A549 (cell line): ENCODE results near the gene MTMR11. TPM values are rescaled to one million over a fixed set of nuclear protein-coding genes. Genes with fewer than 3 reads are reported as not detected.

Source experiments
- ATAC-seq, 2 experiments: fragments of 200-7000 bp in 1 of 2; fragments of >200 bp in 1 of 2; cut with Nextera tagmentation in 1 of 2; cut with Tn5 transposase in 1 of 2; 3 replicates each; pipeline versions ENCODE4 v1.8.0 to v1.9.1; 2018 to 2020; ENCODE audit warnings: mild to moderate bottlenecking in 1 of 2, moderate library complexity in 1 of 2
- CTCF ChIA-PET: fragments of 300-600 bp; sonication (Branson Sonifier 250); formaldehyde crosslinking; extraction: SDS; loops from one replicate; lab custom pipeline; 2021; ENCODE audit warnings: antibody characterized with exemption, inconsistent platforms; lab: Yijun Ruan, JAX
- POLR2A ChIA-PET: fragments of 350-600 bp; formaldehyde crosslinking; extraction: SDS; loops from one replicate; lab custom pipeline; 2021; ENCODE audit warnings: antibody characterized with exemption, inconsistent platforms; lab: Yijun Ruan, JAX
- DNase-seq, 2 experiments: peaks; one replicate each; pipeline versions ENCODE4 v3.0.0 to v3.0.0-alpha.2; 2011 to 2016; ENCODE audit warnings: low read depth in 1 of 2, low spot score in 1 of 2
- FAIRE-seq: peaks from 2 replicates; lab custom pipeline; 2011; peaks lifted over from hg19 to GRCh38; lab: Jason Lieb, UNC
- H3K27ac ChIP-seq, 2 experiments: fragments of >200 bp; sonication (Bioruptor Twin); formaldehyde crosslinking; 3 replicates each; pipeline ENCODE4 v1.5.1; 2016 to 2017
- H3K4me1 ChIP-seq: fragments of >200 bp; sonication (Bioruptor Twin); formaldehyde crosslinking; 3 replicates; pipeline ENCODE4 v1.6.1; 2016
- H3K4me2 ChIP-seq: fragments of >200 bp; sonication (Bioruptor Twin); formaldehyde crosslinking; 3 replicates; pipeline ENCODE4 v1.6.1; 2016
- H3K4me3 ChIP-seq: fragments of >200 bp; sonication (Bioruptor Twin); formaldehyde crosslinking; 3 replicates; pipeline ENCODE4 v1.5.1; 2016
- H3K9me3 ChIP-seq: fragments of >200 bp; sonication (Bioruptor Twin); formaldehyde crosslinking; 3 replicates; pipeline ENCODE4 v1.6.1; 2016
- CBX2 ChIP-seq: fragments of 200-600 bp; sonication (generic); IDR thresholded peaks from 2 replicates; pipeline ENCODE4 v1.6.1; 2016; ENCODE audit warnings: low read depth, mild to moderate bottlenecking, borderline replicate concordance
- CBX8 ChIP-seq: fragments of 200-600 bp; sonication (generic); IDR thresholded peaks from 2 replicates; pipeline ENCODE4 v1.6.1; 2016
- E2F6 ChIP-seq: IDR thresholded peaks from 2 replicates; pipeline ENCODE4 v1.6.1; 2012; ENCODE audit warnings: low read depth, borderline replicate concordance
- EHF ChIP-seq: fragments of 250-450 bp; sonication (Bioruptor Pico); IDR thresholded peaks from 2 replicates; pipeline ENCODE4 v1.5.0; 2020; ENCODE audit warnings: mild to moderate bottlenecking
- EP300 ChIP-seq, 2 experiments: fragments of >200 bp; sonication (Bioruptor Twin); formaldehyde crosslinking; IDR thresholded peaks; 2 replicates in 1 of 2; 3 replicates in 1 of 2; pipeline ENCODE4 v1.6.1; 2016 to 2017
- FOSB ChIP-seq: fragments of 250-450 bp; sonication (Bioruptor Pico); IDR thresholded peaks from 2 replicates; pipeline ENCODE4 v1.5.0; 2020; ENCODE audit warnings: mild to moderate bottlenecking, moderate library complexity
- JUNB ChIP-seq: fragments of >200 bp; sonication (Bioruptor Twin); formaldehyde crosslinking; IDR thresholded peaks from 2 replicates; pipeline ENCODE4 v1.6.1; 2016
- KDM1A ChIP-seq: fragments of 200-600 bp; sonication (generic); IDR thresholded peaks from 2 replicates; pipeline ENCODE4 v1.6.1; 2016; ENCODE audit warnings: low read depth, mild to moderate bottlenecking
- MAFK ChIP-seq: fragments of 450-650 bp; IDR thresholded peaks from 2 replicates; pipeline ENCODE4 v1.6.1; 2014; ENCODE audit not compliant: partially characterized antibody
- NFE2L2 ChIP-seq: fragments of 150-350 bp; conservative IDR thresholded peaks from 2 replicates; pipeline ENCODE4 v1.6.1; 2014; ENCODE audit warnings: low read length
- NPAS2 ChIP-seq: fragments of 250-450 bp; sonication (Bioruptor Pico); IDR thresholded peaks from 2 replicates; pipeline ENCODE4 v1.8.0; 2022; ENCODE audit warnings: mild to moderate bottlenecking, moderate library complexity, borderline replicate concordance
- PBX3 ChIP-seq: IDR thresholded peaks from 2 replicates; pipeline ENCODE4 v1.6.1; 2012
- POLR2A ChIP-seq: IDR thresholded peaks from 2 replicates; pipeline ENCODE4 v1.6.1; 2012; ENCODE audit warnings: mild to moderate bottlenecking, low read length
- RAD21 ChIP-seq, 2 experiments: fragments of >200 bp in 1 of 2; sonication (Bioruptor Twin) in 1 of 2; formaldehyde crosslinking in 1 of 2; IDR thresholded peaks in 1 of 2; conservative IDR thresholded peaks in 1 of 2; 2 replicates in 1 of 2; 3 replicates in 1 of 2; pipeline ENCODE4 v1.6.1; 2012 to 2018; ENCODE audit warnings: inconsistent platforms in 1 of 2
- RARB ChIP-seq: fragments of 250-450 bp; sonication (Bioruptor Pico); IDR thresholded peaks from 2 replicates; pipeline ENCODE4 v1.8.0; 2021; ENCODE audit warnings: mild to moderate bottlenecking, moderate library complexity
- ZC3H11A ChIP-seq: fragments of 450-650 bp; IDR thresholded peaks from 2 replicates; pipeline ENCODE4 v1.6.1; 2014; ENCODE audit warnings: antibody characterized with exemption, mild to moderate bottlenecking
- ZFP36 ChIP-seq: fragments of 450-650 bp; IDR thresholded peaks from 2 replicates; pipeline ENCODE4 v1.6.1; 2014; ENCODE audit warnings: borderline replicate concordance; ENCODE audit not compliant: partially characterized antibody
- WGBS: methylation state at CpG from one replicate; pipeline ENCODE4 v1.1.6; 2017; ENCODE audit errors: missing lambda C conversion rate; 5-methylcytosine and 5-hydroxymethylcytosine counted together
- polyA plus RNA-seq, 4 experiments: library from polyadenylated mRNA; depleted of rRNA in 3 of 4; stranded (reverse); fragments of >200 nt; fragmentation: RNase III in 1 of 4; extraction: RNeasy Plus Mini Kit Qiagen cat#74134 plus additional on column Dnase treatment in 1 of 4; gene quantifications; 2 replicates in 3 of 4; 3 replicates in 1 of 4; pipeline ENCODE4 v1.2.3, GENCODE V29; 2011 to 2017
- TF ChIP-seq, protein P1 (sequence below): fragments of 450-650 bp; IDR thresholded peaks from 2 replicates; pipeline ENCODE4 v1.6.1; 2014; ENCODE audit warnings: antibody characterized with exemption
- TF ChIP-seq, protein P2 (sequence below): fragments of 250-450 bp; sonication (Bioruptor Pico); IDR thresholded peaks from 2 replicates; pipeline ENCODE4 v1.5.0; 2020; ENCODE audit warnings: low read depth, mild to moderate bottlenecking, moderate library complexity

Gene MTMR11
- polyA plus RNA-seq, 2 of the 4 experiments (the other 2 are of a cell fraction), result 16.2 to 31.2 TPM

GRCh38 chr1:149977345-149977744 lies 40.7 kb upstream of the MTMR11 start (continued):
- no peak for TF ChIP-seq E2F6
- no peak for TF ChIP-seq RAD21 (conservative IDR thresholded peaks at IDR 0.05 in 1 of 2, IDR thresholded peaks at IDR 0.05 in 1 of 2)
- no peak for TF ChIP-seq EP300 (IDR thresholded peaks at IDR 0.05)
- TF ChIP-seq, all 56 proteins: peak for 0

GRCh38 chr1:149972547-149972946 lies 35.9 kb upstream of the MTMR11 start:
- ATAC-seq (no peak), FAIRE-seq (no peak), DNase-seq (no peak)
- no peak overlapping the region for H3K4me2 ChIP-seq
- H3K27ac ChIP-seq, result no peak overlapping the region
- H3K4me1 ChIP-seq, result no peaks in the 10 kb centered on the region
- no peak overlapping the region for H3K4me3 ChIP-seq
- ChIA-PET CTCF (interaction anchor here (0.7 to 2.4 kb wide), 5 partner anchors 10 to 215 kb away, joined by 3 to 14 read pairs (median 4); no protein-coding TSS in a partner anchor), POLR2A (no interaction called here)
- 86% methylated on average over 2 of the region's 2 CpGs for WGBS
- no peaks in the 10 kb centered on the region for H3K9me3 ChIP-seq
- TF ChIP-seq ZC3H11A, result no peak
- TF ChIP-seq FOSB (CRISPR knock-in tag), result no peak
- TF ChIP-seq, protein P1, sequence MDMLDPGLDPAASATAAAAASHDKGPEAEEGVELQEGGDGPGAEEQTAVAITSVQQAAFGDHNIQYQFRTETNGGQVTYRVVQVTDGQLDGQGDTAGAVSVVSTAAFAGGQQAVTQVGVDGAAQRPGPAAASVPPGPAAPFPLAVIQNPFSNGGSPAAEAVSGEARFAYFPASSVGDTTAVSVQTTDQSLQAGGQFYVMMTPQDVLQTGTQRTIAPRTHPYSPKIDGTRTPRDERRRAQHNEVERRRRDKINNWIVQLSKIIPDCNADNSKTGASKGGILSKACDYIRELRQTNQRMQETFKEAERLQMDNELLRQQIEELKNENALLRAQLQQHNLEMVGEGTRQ, result no peak

GRCh38 chr1:149967646-149968045 lies 31.0 kb upstream of the MTMR11 start:
- TF ChIP-seq NPAS2 (CRISPR knock-in tag), result no peak
- no peaks in the 10 kb centered on the region for H3K4me1 ChIP-seq
- no peak overlapping the region for H3K4me2 ChIP-seq
- DNase-seq (no peak), ATAC-seq (no peak), FAIRE-seq (no peak)
- no peaks in the 10 kb centered on the region for H3K9me3 ChIP-seq
- CTCF ChIA-PET, result interaction anchor here (0.5 to 1.4 kb wide), 4 partner anchors 9 to 202 kb away, joined by 3 to 5 read pairs (median 4); no protein-coding TSS in a partner anchor
- POLR2A ChIA-PET, result no interaction called here
- no peak overlapping the region for H3K27ac ChIP-seq
- no peak overlapping the region for H3K4me3 ChIP-seq

DNA sequence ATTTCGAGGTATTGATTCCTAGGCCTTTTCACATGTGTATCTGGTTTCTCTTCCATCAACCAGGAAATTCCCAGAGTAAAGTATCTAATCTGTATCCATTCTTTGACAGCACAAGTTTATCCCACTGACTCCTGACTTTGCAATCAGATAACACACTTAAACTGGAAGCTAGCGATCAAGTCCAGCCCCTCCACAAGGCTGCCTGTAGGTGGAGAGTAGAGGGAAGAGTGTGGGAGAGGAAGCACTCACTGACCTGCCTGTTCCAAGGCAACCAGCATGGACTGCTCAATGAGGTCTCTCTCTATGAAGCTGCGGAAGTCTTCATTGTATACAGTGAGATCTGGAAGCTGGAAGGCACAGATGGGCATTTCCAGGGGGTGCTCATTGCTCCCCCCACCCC lies 30.4 kb upstream of the MTMR11 start:
- POLR2A ChIA-PET, result no interaction called here
- CTCF ChIA-PET, result interaction anchor here (0.5 to 1.4 kb wide), 3 partner anchors 79 to 202 kb away, joined by 4 to 5 read pairs (median 4); no protein-coding TSS in a partner anchor
- DNase-seq (no peak), FAIRE-seq (no peak), ATAC-seq (no peak)
- 87% methylated on average over 3 of the region's 3 CpGs for WGBS
- Histone ChIP-seq H3K4me1 (no peaks in the 10 kb centered on the region), H3K27ac (no peak overlapping the region), H3K4me2 (no peak overlapping the region), H3K4me3 (no peak overlapping the region), H3K9me3 (no peaks in the 10 kb centered on the region)
- TF ChIP-seq CBX2 (no peak), PBX3 (no peak), EHF (CRISPR knock-in tag) (no peak), NFE2L2 (no peak), JUNB (no peak), POLR2A (no peak), RARB (CRISPR knock-in tag) (no peak), CBX8 (no peak), ZC3H11A (no peak), MAFK (no peak), KDM1A (no peak), ZFP36 (no peak)
- TF ChIP-seq, protein P1, result no peak
- TF ChIP-seq, protein P2, sequence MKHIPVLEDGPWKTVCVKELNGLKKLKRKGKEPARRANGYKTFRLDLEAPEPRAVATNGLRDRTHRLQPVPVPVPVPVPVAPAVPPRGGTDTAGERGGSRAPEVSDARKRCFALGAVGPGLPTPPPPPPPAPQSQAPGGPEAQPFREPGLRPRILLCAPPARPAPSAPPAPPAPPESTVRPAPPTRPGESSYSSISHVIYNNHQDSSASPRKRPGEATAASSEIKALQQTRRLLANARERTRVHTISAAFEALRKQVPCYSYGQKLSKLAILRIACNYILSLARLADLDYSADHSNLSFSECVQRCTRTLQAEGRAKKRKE (CRISPR knock-in tag), result no peak
